H9 (cell line): ENCODE measurements around the gene KRTAP10-11. TPM values are rescaled to one million over a fixed set of nuclear protein-coding genes. Genes with fewer than 3 reads are reported as not detected.

Experiments
- DNase-seq: peaks from one replicate; pipeline ENCODE4 v3.0.0-alpha.2; 2017
- H2AFZ ChIP-seq: one replicate; pipeline ENCODE4 v1.6.1; 2013; ENCODE audit warnings: mild to moderate bottlenecking, low read length, control low read depth, moderate library complexity
- H2AK5ac ChIP-seq: 2 replicates; pipeline ENCODE4 v1.6.1; 2013; ENCODE audit warnings: low read length, control low read depth, mixed read lengths; ENCODE audit not compliant: insufficient read length
- H2BK120ac ChIP-seq: one replicate; pipeline ENCODE4 v1.6.1; 2013; ENCODE audit warnings: low read depth, mild to moderate bottlenecking, low read length, control low read depth, inconsistent platforms; ENCODE audit not compliant: poor library complexity, severe bottlenecking
- H2BK12ac ChIP-seq: 2 replicates; pipeline ENCODE4 v1.6.1; 2013; ENCODE audit warnings: low read length, control low read depth, mixed read lengths, low read depth; ENCODE audit not compliant: insufficient read length
- H2BK15ac ChIP-seq: 2 replicates; pipeline ENCODE4 v1.6.1; 2013; ENCODE audit warnings: low read depth, low read length, control low read depth
- H2BK20ac ChIP-seq: one replicate; pipeline ENCODE4 v1.6.1; 2013; ENCODE audit warnings: low read depth, mild to moderate bottlenecking, low read length, control low read depth, inconsistent platforms; ENCODE audit not compliant: poor library complexity, severe bottlenecking
- H2BK5ac ChIP-seq: 2 replicates; pipeline ENCODE4 v1.6.1; 2013; ENCODE audit warnings: low read length, control low read depth, mixed read lengths; ENCODE audit not compliant: insufficient read length
- H3K14ac ChIP-seq: 2 replicates; pipeline ENCODE4 v1.6.1; 2013; ENCODE audit warnings: low read length, control low read depth; ENCODE audit not compliant: insufficient read depth
- H3K18ac ChIP-seq: 2 replicates; pipeline ENCODE4 v1.6.1; 2013; ENCODE audit warnings: low read depth, mild to moderate bottlenecking, mixed read lengths, low read length, control low read depth; ENCODE audit not compliant: insufficient read length
- H3K23ac ChIP-seq: 2 replicates; pipeline ENCODE4 v1.6.1; 2013; ENCODE audit warnings: low read length, control low read depth, mixed read lengths, low read depth; ENCODE audit not compliant: insufficient read length
- H3K23me2 ChIP-seq: 2 replicates; pipeline ENCODE4 v1.6.1; 2013; ENCODE audit warnings: low read depth, mild to moderate bottlenecking, mixed read lengths, low read length, control low read depth; ENCODE audit not compliant: insufficient read length, poor library complexity, severe bottlenecking
- H3K27ac ChIP-seq: 2 replicates; pipeline ENCODE4 v1.5.1; 2013; ENCODE audit warnings: low read length, control low read depth, mixed read lengths, low read depth; ENCODE audit not compliant: insufficient read length
- H3K27me3 ChIP-seq: 2 replicates; pipeline ENCODE4 v1.6.1; 2013; ENCODE audit warnings: low read length, control low read depth, inconsistent platforms; ENCODE audit not compliant: insufficient read depth
- H3K4ac ChIP-seq: 2 replicates; pipeline ENCODE4 v1.6.1; 2013; ENCODE audit warnings: low read depth, mild to moderate bottlenecking, control low read depth, inconsistent platforms, low read length, moderate library complexity
- H3K4me1 ChIP-seq: 2 replicates; pipeline ENCODE4 v1.6.1; 2013; ENCODE audit warnings: low read length, control low read depth, inconsistent platforms; ENCODE audit not compliant: insufficient read depth
- H3K4me2 ChIP-seq: 2 replicates; pipeline ENCODE4 v1.6.1; 2013; ENCODE audit warnings: low read length, control low read depth, mixed read lengths; ENCODE audit not compliant: insufficient read length, insufficient read depth
- H3K56ac ChIP-seq: 2 replicates; pipeline ENCODE4 v1.6.1; 2013; ENCODE audit warnings: low read depth, mild to moderate bottlenecking, mixed read lengths, low read length, control low read depth; ENCODE audit not compliant: insufficient read length
- H3K79me1 ChIP-seq: 2 replicates; pipeline ENCODE4 v1.6.1; 2013; ENCODE audit warnings: low read depth, mild to moderate bottlenecking, moderate library complexity, low read length, control low read depth, inconsistent platforms; ENCODE audit not compliant: insufficient read depth, poor library complexity, severe bottlenecking
- H3K79me2 ChIP-seq: 2 replicates; pipeline ENCODE4 v1.6.1; 2013; ENCODE audit warnings: low read length, control low read depth, inconsistent platforms; ENCODE audit not compliant: insufficient read depth
- H3K9ac ChIP-seq: 2 replicates; pipeline ENCODE4 v1.6.1; 2013; ENCODE audit warnings: low read length, control low read depth, mixed read lengths; ENCODE audit not compliant: insufficient read length; ENCODE audit errors: extremely low read depth
- H3K9me3 ChIP-seq: one replicate; pipeline ENCODE4 v1.6.1; 2013; ENCODE audit warnings: low read depth, low read length, inconsistent platforms; ENCODE audit not compliant: control insufficient read depth
- H3T11ph ChIP-seq: one replicate; pipeline ENCODE4 v1.6.1; 2013; ENCODE audit warnings: mild to moderate bottlenecking, low read length, control low read depth, inconsistent platforms
- H4K20me1 ChIP-seq: one replicate; pipeline ENCODE4 v1.6.1; 2013; ENCODE audit not compliant: control insufficient read depth, insufficient read length, insufficient read depth
- H4K5ac ChIP-seq: 2 replicates; pipeline ENCODE4 v1.6.1; 2013; ENCODE audit warnings: low read depth, mild to moderate bottlenecking, mixed read lengths, low read length, control low read depth; ENCODE audit not compliant: insufficient read length
- H4K8ac ChIP-seq: replicated peaks from 2 replicates; pipeline ENCODE4 v1.6.1; 2013; ENCODE audit warnings: low read length, control low read depth, mixed read lengths, low read depth; ENCODE audit not compliant: insufficient read length
- H4K91ac ChIP-seq: 2 replicates; pipeline ENCODE4 v1.6.1; 2013; ENCODE audit warnings: low read depth, mild to moderate bottlenecking, moderate library complexity, mixed read lengths, low read length, control low read depth; ENCODE audit not compliant: insufficient read length
- H3K27ac Mint-ChIP-seq, 3 experiments: 2 replicates in 2 of 3; 3 replicates in 1 of 3; pipeline ENCODE4 v1.8.0; 2020 to 2021; ENCODE audit warnings: mixed read lengths in 3 of 3, mild to moderate bottlenecking in 1 of 3, moderate library complexity in 1 of 3
- H3K27me3 Mint-ChIP-seq: 2 replicates; pipeline ENCODE4 v1.8.0; 2021; ENCODE audit warnings: low read depth, mild to moderate bottlenecking, moderate library complexity, mixed read lengths
- H3K36me3 Mint-ChIP-seq, 3 experiments: 2 replicates in 2 of 3; 3 replicates in 1 of 3; pipeline ENCODE4 v1.8.0; 2020 to 2021; ENCODE audit warnings: low read depth in 3 of 3, mixed read lengths in 3 of 3; ENCODE audit not compliant: insufficient read depth in 1 of 3
- H3K4me1 Mint-ChIP-seq, 2 experiments: 2 replicates each; pipeline ENCODE4 v1.8.0; 2020; ENCODE audit warnings: mixed read lengths in 2 of 2
- H3K4me3 Mint-ChIP-seq, 2 experiments: 2 replicates in 1 of 2; 3 replicates in 1 of 2; pipeline ENCODE4 v1.8.0; 2020 to 2021; ENCODE audit warnings: mild to moderate bottlenecking in 2 of 2, mixed read lengths in 2 of 2, moderate library complexity in 1 of 2
- H3K9me3 Mint-ChIP-seq, 2 experiments: 2 replicates in 1 of 2; 3 replicates in 1 of 2; pipeline ENCODE4 v1.8.0; 2020; ENCODE audit warnings: mild to moderate bottlenecking in 2 of 2, mixed read lengths in 2 of 2, moderate library complexity in 1 of 2
- WGBS: extraction: QIAGEN DNeasy Blood & Tissue Kit; methylation state at CpG from one replicate; pipeline ENCODE4 v1.1.7; 2013; ENCODE audit warnings: missing lambda C conversion rate, low lambda C conversion rate, mixed read lengths; ENCODE audit not compliant: insufficient read length; ENCODE audit errors: extremely low coverage; 5-methylcytosine and 5-hydroxymethylcytosine counted together
- total RNA-seq: library from RNA; stranded (reverse); gene quantifications from 2 replicates; pipeline ENCODE4 v1.2.1, GENCODE V29; 2021
- TF ChIP-seq, protein P1 (sequence below): fragments of 200-600 bp; sonication (generic); conservative IDR thresholded peaks from 3 replicates; pipeline ENCODE4 v1.8.0; 2021; ENCODE audit warnings: antibody characterized with exemption, mild to moderate bottlenecking

The KRTAP10-11 gene
- total RNA-seq, 1 experiment from 2014 or later, result not detected

DNA sequence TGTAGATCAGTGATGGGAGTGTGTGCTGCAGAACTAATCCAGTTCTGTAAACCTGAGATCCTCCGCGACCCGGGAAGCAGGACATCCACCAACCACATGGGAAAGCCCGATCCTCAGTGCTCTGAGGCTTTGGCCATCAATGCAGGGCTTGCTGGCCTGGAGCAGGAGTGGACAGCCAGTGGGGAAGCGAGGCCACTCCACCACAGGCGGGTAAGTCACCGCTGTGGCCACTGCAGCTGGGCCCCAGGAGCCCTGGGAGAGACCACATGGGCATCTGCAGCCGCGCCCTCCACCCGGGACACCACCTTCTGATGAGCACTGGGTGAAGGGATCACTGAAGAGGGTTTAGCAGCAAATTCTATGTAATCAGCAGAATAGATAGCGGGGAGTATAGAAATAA lies 34.9 kb downstream of the KRTAP10-11 start:
- Mint-ChIP-seq H3K9me3 (peaks cover 0 to 4% of the 10 kb centered on the region in 2 experiments; a peak in 2 of 5 replicates), H3K4me3 (no peak overlapping the region; a peak in 1 of 5 replicates), H3K4me1 (peaks cover 12 to 18% of the 10 kb centered on the region in 2 experiments), H3K27ac (no peak overlapping the region; a peak in 1 of 7 replicates), H3K36me3 (no peaks in the 10 kb centered on the region), H3K27me3 (peaks cover 35% of the 10 kb centered on the region)
- no peak overlapping the region for H3K56ac ChIP-seq
- no CpG with 5 or more reads among the region's 11 CpGs for WGBS
- H3K27me3 ChIP-seq, result no peaks in the 10 kb centered on the region
- no peak overlapping the region for H3K14ac ChIP-seq
- no peak overlapping the region for H3K23ac ChIP-seq
- no peak overlapping the region for H2AFZ ChIP-seq
- no peak for DNase-seq
- no peak overlapping the region for H2AK5ac ChIP-seq
- no peaks in the 10 kb centered on the region; the same call in 1 of the 2 replicates for H3K4me1 ChIP-seq
- no peaks in the 10 kb centered on the region for H3K79me2 ChIP-seq
- no peak overlapping the region for H3T11ph ChIP-seq
- no peaks in the 10 kb centered on the region for H4K20me1 ChIP-seq
- H2BK12ac ChIP-seq, result no peak overlapping the region
- no peak overlapping the region for H3K4ac ChIP-seq
- H4K8ac ChIP-seq, result no peak overlapping the region
- no peak overlapping the region for H3K9ac ChIP-seq
- no peak overlapping the region for H4K5ac ChIP-seq
- TF ChIP-seq, protein P1, sequence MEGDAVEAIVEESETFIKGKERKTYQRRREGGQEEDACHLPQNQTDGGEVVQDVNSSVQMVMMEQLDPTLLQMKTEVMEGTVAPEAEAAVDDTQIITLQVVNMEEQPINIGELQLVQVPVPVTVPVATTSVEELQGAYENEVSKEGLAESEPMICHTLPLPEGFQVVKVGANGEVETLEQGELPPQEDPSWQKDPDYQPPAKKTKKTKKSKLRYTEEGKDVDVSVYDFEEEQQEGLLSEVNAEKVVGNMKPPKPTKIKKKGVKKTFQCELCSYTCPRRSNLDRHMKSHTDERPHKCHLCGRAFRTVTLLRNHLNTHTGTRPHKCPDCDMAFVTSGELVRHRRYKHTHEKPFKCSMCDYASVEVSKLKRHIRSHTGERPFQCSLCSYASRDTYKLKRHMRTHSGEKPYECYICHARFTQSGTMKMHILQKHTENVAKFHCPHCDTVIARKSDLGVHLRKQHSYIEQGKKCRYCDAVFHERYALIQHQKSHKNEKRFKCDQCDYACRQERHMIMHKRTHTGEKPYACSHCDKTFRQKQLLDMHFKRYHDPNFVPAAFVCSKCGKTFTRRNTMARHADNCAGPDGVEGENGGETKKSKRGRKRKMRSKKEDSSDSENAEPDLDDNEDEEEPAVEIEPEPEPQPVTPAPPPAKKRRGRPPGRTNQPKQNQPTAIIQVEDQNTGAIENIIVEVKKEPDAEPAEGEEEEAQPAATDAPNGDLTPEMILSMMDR, result no peak
- H3K18ac ChIP-seq, result no peak overlapping the region
- no peak overlapping the region for H3K4me2 ChIP-seq
- H2BK5ac ChIP-seq, result no peak overlapping the region
- no peaks in the 10 kb centered on the region for H3K79me1 ChIP-seq
- no peaks in the 10 kb centered on the region for H3K23me2 ChIP-seq
- H2BK20ac ChIP-seq, result no peak overlapping the region
- no peaks in the 10 kb centered on the region for H3K9me3 ChIP-seq
- H2BK15ac ChIP-seq, result no peak overlapping the region
- no peak overlapping the region for H4K91ac ChIP-seq
- H3K27ac ChIP-seq, result no peak overlapping the region
- no peak overlapping the region for H2BK120ac ChIP-seq
